GM12878 (cell line): Measurements from ENCODE around the gene IQCK. TPM values are rescaled to one million over a fixed set of nuclear protein-coding genes. Genes with fewer than 3 reads are reported as not detected.
A peak's percentile ranks its signal among the peaks of the same experiment; 100 is the strongest.

Experiments
- DPF2 ChIP-seq: fragments of 450-650 bp; IDR thresholded peaks from 2 replicates; pipeline ENCODE4 v1.6.1; 2017; ENCODE audit warnings: mild to moderate bottlenecking
- EP300 ChIP-seq, 2 experiments: fragments of 150-350 bp in 1 of 2; IDR thresholded peaks; 2 replicates each; pipeline ENCODE4 v1.6.1; 2011 to 2012; ENCODE audit warnings: low read depth in 2 of 2, low read length in 2 of 2, borderline replicate concordance in 1 of 2, improper control_type of control experiment in 1 of 2, inconsistent platforms in 1 of 2; ENCODE audit not compliant: control insufficient read depth in 1 of 2
- IKZF1 ChIP-seq: fragments of 450-650 bp; conservative IDR thresholded peaks from 2 replicates; pipeline ENCODE4 v1.6.1; 2017; ENCODE audit warnings: antibody characterized with exemption, mild to moderate bottlenecking
- IKZF2 ChIP-seq, 2 experiments: fragments of 450-650 bp; IDR thresholded peaks; 2 replicates each; pipeline ENCODE4 v1.6.1; 2017; ENCODE audit warnings: mild to moderate bottlenecking in 2 of 2, moderate library complexity in 2 of 2
- IRF4 ChIP-seq: IDR thresholded peaks from 2 replicates; pipeline ENCODE4 v1.6.1; 2011; ENCODE audit warnings: low read depth, low read length
- IRF5 ChIP-seq: fragments of 450-650 bp; IDR thresholded peaks from 2 replicates; pipeline ENCODE4 v1.6.1; 2017; ENCODE audit warnings: borderline replicate concordance
- MEF2B ChIP-seq: fragments of 450-650 bp; IDR thresholded peaks from 2 replicates; pipeline ENCODE4 v1.6.1; 2018; ENCODE audit warnings: mild to moderate bottlenecking, moderate library complexity; ENCODE audit not compliant: partially characterized antibody, poor library complexity, severe bottlenecking
- NBN ChIP-seq: fragments of 450-650 bp; IDR thresholded peaks from 2 replicates; pipeline ENCODE4 v1.6.1; 2016
- NR2F1 ChIP-seq: fragments of 450-650 bp; conservative IDR thresholded peaks from 2 replicates; pipeline ENCODE4 v1.6.1; 2017; ENCODE audit warnings: mild to moderate bottlenecking
- PAX5 ChIP-seq: IDR thresholded peaks from 2 replicates; pipeline ENCODE4 v1.6.1; 2011; ENCODE audit warnings: low read depth, low read length, borderline replicate concordance
- POLR2A ChIP-seq: IDR thresholded peaks from 2 replicates; pipeline ENCODE4 v1.6.1; 2011; ENCODE audit warnings: low read depth, mild to moderate bottlenecking, low read length
- RAD51 ChIP-seq: fragments of 450-650 bp; IDR thresholded peaks from 2 replicates; pipeline ENCODE4 v1.6.1; 2016; ENCODE audit warnings: moderate library complexity, mild to moderate bottlenecking, inconsistent platforms
- RELA ChIP-seq: fragments of 450-650 bp; IDR thresholded peaks from 2 replicates; pipeline ENCODE4 v1.8.0; 2014; ENCODE audit warnings: borderline replicate concordance; ENCODE audit not compliant: partially characterized antibody
- TCF12 ChIP-seq: IDR thresholded peaks from 2 replicates; pipeline ENCODE4 v1.6.1; 2011; ENCODE audit warnings: low read depth, mild to moderate bottlenecking, low read length
- ZBTB11 ChIP-seq: fragments of 450-650 bp; formaldehyde crosslinking; IDR thresholded peaks from 2 replicates; pipeline ENCODE4 v1.5.0; 2022; ENCODE audit warnings: mild to moderate bottlenecking, missing genetic modification characterization
- polyA plus RNA-seq, 11 experiments: library from polyadenylated mRNA; depleted of rRNA in 4 of 11; unstranded in 6 of 11; stranded (reverse) in 5 of 11; fragments of >200 nt; fragmentation: Nextera tagmentation in 4 of 11; fragmentation: Illumina TruSeq in 1 of 11; extraction: Ambion mirVana in 4 of 11; extraction: Trizol in 1 of 11; gene quantifications; 1 replicate in 1 of 11; 2 replicates in 10 of 11; pipeline versions ENCODE4 v1.2.1 to v1.2.3, GENCODE V29; 2011 to 2016; ENCODE audit warnings: inconsistent platforms in 2 of 11, missing spikeins in 2 of 11, low read depth in 1 of 11
- total RNA-seq, 4 experiments: library from RNA; depleted of rRNA in 3 of 4; stranded (reverse); fragments of >200 nt in 3 of 4; fragmentation: Illumina TruSeq in 1 of 4; extraction: Trizol in 1 of 4; gene quantifications; 2 replicates each; pipeline versions ENCODE4 v1.2.1 to v1.2.3, GENCODE V29; 2013 to 2021
- TF ChIP-seq, protein P1 (sequence below): fragments of 450-650 bp; IDR thresholded peaks from 2 replicates; pipeline ENCODE4 v1.6.1; 2017; ENCODE audit warnings: mild to moderate bottlenecking, moderate library complexity
- TF ChIP-seq, protein P2 (sequence below): fragments of 450-650 bp; IDR thresholded peaks from 2 replicates; pipeline ENCODE4 v1.6.1; 2016; ENCODE audit warnings: mild to moderate bottlenecking, moderate library complexity, borderline replicate concordance

IQCK gene
- total and polyA plus RNA-seq, 10 of the 15 experiments (the other 5 are each of a cell fraction or from before 2014, with no cell fraction given) = 1.0 to 4.2 (median 2.4) TPM

GRCh38 chr16:19808061-19808641 is 90.1 kb downstream of the IQCK start (continued):
- TF ChIP-seq, protein P1, sequence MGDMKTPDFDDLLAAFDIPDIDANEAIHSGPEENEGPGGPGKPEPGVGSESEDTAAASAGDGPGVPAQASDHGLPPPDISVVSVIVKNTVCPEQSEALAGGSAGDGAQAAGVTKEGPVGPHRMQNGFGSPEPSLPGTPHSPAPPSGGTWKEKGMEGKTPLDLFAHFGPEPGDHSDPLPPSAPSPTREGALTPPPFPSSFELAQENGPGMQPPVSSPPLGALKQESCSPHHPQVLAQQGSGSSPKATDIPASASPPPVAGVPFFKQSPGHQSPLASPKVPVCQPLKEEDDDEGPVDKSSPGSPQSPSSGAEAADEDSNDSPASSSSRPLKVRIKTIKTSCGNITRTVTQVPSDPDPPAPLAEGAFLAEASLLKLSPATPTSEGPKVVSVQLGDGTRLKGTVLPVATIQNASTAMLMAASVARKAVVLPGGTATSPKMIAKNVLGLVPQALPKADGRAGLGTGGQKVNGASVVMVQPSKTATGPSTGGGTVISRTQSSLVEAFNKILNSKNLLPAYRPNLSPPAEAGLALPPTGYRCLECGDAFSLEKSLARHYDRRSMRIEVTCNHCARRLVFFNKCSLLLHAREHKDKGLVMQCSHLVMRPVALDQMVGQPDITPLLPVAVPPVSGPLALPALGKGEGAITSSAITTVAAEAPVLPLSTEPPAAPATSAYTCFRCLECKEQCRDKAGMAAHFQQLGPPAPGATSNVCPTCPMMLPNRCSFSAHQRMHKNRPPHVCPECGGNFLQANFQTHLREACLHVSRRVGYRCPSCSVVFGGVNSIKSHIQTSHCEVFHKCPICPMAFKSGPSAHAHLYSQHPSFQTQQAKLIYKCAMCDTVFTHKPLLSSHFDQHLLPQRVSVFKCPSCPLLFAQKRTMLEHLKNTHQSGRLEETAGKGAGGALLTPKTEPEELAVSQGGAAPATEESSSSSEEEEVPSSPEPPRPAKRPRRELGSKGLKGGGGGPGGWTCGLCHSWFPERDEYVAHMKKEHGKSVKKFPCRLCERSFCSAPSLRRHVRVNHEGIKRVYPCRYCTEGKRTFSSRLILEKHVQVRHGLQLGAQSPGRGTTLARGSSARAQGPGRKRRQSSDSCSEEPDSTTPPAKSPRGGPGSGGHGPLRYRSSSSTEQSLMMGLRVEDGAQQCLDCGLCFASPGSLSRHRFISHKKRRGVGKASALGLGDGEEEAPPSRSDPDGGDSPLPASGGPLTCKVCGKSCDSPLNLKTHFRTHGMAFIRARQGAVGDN = peak; percentile 52; the same call in 1 of the 2 replicates
- TF ChIP-seq POLR2A = no peak
- TF ChIP-seq IKZF2 (IDR thresholded peaks at IDR 0.05) = peak; percentile 69 to 76
- 0 out of 2 replicates have a peak, but pooled peaks have one; percentile 10 for TF ChIP-seq PAX5
- TF ChIP-seq TCF12 = no peak
- TF ChIP-seq IRF5 = no peak
- TF ChIP-seq DPF2 = peak; percentile 64; the same call in 1 of the 2 replicates
- TF ChIP-seq RAD51 = peak; percentile 68; the same call in 1 of the 2 replicates
- peak; percentile 70 for TF ChIP-seq IKZF1
- TF ChIP-seq RELA = peak; percentile 32
- peak; percentile 53; the same call in 1 of the 2 replicates for TF ChIP-seq NR2F1
- 0 out of 2 replicates have a peak, but pooled peaks have one; percentile 37 for TF ChIP-seq IRF4
- peak in 1 of 2 experiments; percentile 82; a peak in 1 of 4 replicates for TF ChIP-seq EP300 (IDR thresholded peaks at IDR 0.05; ENCODE audit: borderline replicate concordance in 1 of 2, control insufficient read depth in 1 of 2, low read depth in 2 of 2, low read length in 2 of 2)
- TF ChIP-seq NBN = 0 out of 2 replicates have a peak, but pooled peaks have one; percentile 29
- TF ChIP-seq, protein P2, sequence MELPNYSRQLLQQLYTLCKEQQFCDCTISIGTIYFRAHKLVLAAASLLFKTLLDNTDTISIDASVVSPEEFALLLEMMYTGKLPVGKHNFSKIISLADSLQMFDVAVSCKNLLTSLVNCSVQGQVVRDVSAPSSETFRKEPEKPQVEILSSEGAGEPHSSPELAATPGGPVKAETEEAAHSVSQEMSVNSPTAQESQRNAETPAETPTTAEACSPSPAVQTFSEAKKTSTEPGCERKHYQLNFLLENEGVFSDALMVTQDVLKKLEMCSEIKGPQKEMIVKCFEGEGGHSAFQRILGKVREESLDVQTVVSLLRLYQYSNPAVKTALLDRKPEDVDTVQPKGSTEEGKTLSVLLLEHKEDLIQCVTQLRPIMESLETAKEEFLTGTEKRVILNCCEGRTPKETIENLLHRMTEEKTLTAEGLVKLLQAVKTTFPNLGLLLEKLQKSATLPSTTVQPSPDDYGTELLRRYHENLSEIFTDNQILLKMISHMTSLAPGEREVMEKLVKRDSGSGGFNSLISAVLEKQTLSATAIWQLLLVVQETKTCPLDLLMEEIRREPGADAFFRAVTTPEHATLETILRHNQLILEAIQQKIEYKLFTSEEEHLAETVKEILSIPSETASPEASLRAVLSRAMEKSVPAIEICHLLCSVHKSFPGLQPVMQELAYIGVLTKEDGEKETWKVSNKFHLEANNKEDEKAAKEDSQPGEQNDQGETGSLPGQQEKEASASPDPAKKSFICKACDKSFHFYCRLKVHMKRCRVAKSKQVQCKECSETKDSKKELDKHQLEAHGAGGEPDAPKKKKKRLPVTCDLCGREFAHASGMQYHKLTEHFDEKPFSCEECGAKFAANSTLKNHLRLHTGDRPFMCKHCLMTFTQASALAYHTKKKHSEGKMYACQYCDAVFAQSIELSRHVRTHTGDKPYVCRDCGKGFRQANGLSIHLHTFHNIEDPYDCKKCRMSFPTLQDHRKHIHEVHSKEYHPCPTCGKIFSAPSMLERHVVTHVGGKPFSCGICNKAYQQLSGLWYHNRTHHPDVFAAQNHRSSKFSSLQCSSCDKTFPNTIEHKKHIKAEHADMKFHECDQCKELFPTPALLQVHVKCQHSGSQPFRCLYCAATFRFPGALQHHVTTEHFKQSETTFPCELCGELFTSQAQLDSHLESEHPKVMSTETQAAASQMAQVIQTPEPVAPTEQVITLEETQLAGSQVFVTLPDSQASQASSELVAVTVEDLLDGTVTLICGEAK = no peak
- TF ChIP-seq ZBTB11 (CRISPR knock-in tag) = no peak
- TF ChIP-seq MEF2B = peak; percentile 29
